ENCODE data around the gene MICU1. TPM values are rescaled to one million over a fixed set of nuclear protein-coding genes. Genes with fewer than 3 reads are reported as not detected.

MICU1 gene
- total and polyA plus RNA-seq, 2 donors (not counting 3 experiments of a cell fraction or from before 2014, with no cell fraction given) = 27.5 to 48.0 TPM

GRCh38 chr10:72487116-72487515 is 138.8 kb downstream of the MICU1 start:
- intact Hi-C loops (cut with micrococcal nuclease) (no loop called here), dilution Hi-C loops (cut with MboI; ENCODE audit: extremely low pct_ligation_motif_present, low sequenced_read_pairs) (no loop called here)
- Histone ChIP-seq H3K4me2 (ENCODE audit: insufficient read depth, low read length) (no peak overlapping the region), H3K9ac (replicated peaks; ENCODE audit: extremely low read depth, insufficient read depth, low read length) (no peak overlapping the region), H3K27ac (ENCODE audit: insufficient read depth, low read depth, low read length) (no peak overlapping the region), H2AFZ (ENCODE audit: low read depth, low read length) (no peak overlapping the region), H3K9me3 (replicated peaks; ENCODE audit: control insufficient read depth, insufficient read depth, low read length) (no peaks in the 10 kb centered on the region), H3K27me3 (ENCODE audit: control insufficient read depth in 2 of 2, insufficient read depth in 2 of 2, low read length in 2 of 2) (no peaks in the 10 kb centered on the region), H3K4me3 (replicated peaks in 1 of 3; ENCODE audit: insufficient read depth in 1 of 3, low read depth in 1 of 3, low read length in 3 of 3) (no peak overlapping the region), H3K36me3 (ENCODE audit: control insufficient read depth in 2 of 2, extremely low read depth in 1 of 2, insufficient read depth in 2 of 2, low read length in 2 of 2) (peaks cover 0 to 2% of the 10 kb centered on the region in 2 experiments), H3K79me2 (ENCODE audit: control insufficient read depth, insufficient read depth, low read length) (no peaks in the 10 kb centered on the region), H4K20me1 (replicated peaks; ENCODE audit: control insufficient read depth, extremely low read depth, insufficient read depth, low read length) (no peaks in the 10 kb centered on the region), H3K4me1 (ENCODE audit: control insufficient read depth, extremely low read depth, insufficient read depth, low read length) (no peaks in the 10 kb centered on the region), H3K9me1 (replicated peaks; ENCODE audit: control insufficient read depth, extremely low read depth, insufficient read depth, low read length) (no peaks in the 10 kb centered on the region)
- no TSS peak for BruUV-seq (replicated peaks)
- FAIRE-seq (no peak), DNase-seq (ENCODE audit: low read depth, low spot score) (no peak)
- TF ChIP-seq MYC (IDR thresholded peaks at IDR 0.05; ENCODE audit: low read depth, low read length) (no peak), POLR2A (IDR thresholded peaks at IDR 0.05; ENCODE audit: low read depth, low read length) (no peak), JUN (IDR thresholded peaks at IDR 0.05; ENCODE audit: borderline replicate concordance, insufficient read depth, insufficient read length, low read depth) (no peak), GATA2 (IDR thresholded peaks at IDR 0.05; ENCODE audit: insufficient read depth, insufficient read length, low read depth, low read length) (no peak), EZH2 (IDR thresholded peaks at IDR 0.05; ENCODE audit: borderline replicate concordance, low read depth, low read length, severe bottlenecking) (no peak), POLR2AphosphoS5 (IDR thresholded peaks at IDR 0.05; ENCODE audit: insufficient read depth, low read depth, low read length) (no peak), FOS (IDR thresholded peaks at IDR 0.05; ENCODE audit: borderline replicate concordance, insufficient read depth, low read length) (no peak)
- ChIA-PET CTCF (no interaction called here), POLR2A (no interaction called here)

- FAIRE-seq (no peak), DNase-seq (ENCODE audit: low read depth, low spot score) (no peak)
- Histone ChIP-seq H2AFZ (ENCODE audit: low read depth, low read length) (no peak overlapping the region), H3K9me1 (replicated peaks; ENCODE audit: control insufficient read depth, extremely low read depth, insufficient read depth, low read length) (no peaks in the 10 kb centered on the region), H3K9me3 (replicated peaks; ENCODE audit: control insufficient read depth, insufficient read depth, low read length) (no peaks in the 10 kb centered on the region), H3K27me3 (ENCODE audit: control insufficient read depth in 2 of 2, insufficient read depth in 2 of 2, low read length in 2 of 2) (no peaks in the 10 kb centered on the region), H3K4me3 (replicated peaks in 1 of 3; ENCODE audit: insufficient read depth in 1 of 3, low read depth in 1 of 3, low read length in 3 of 3) (no peak overlapping the region), H3K4me1 (ENCODE audit: control insufficient read depth, extremely low read depth, insufficient read depth, low read length) (no peaks in the 10 kb centered on the region), H3K79me2 (ENCODE audit: control insufficient read depth, insufficient read depth, low read length) (no peaks in the 10 kb centered on the region), H3K36me3 (ENCODE audit: control insufficient read depth in 2 of 2, extremely low read depth in 1 of 2, insufficient read depth in 2 of 2, low read length in 2 of 2) (peaks cover 0 to 2% of the 10 kb centered on the region in 2 experiments), H3K9ac (replicated peaks; ENCODE audit: extremely low read depth, insufficient read depth, low read length) (no peak overlapping the region), H3K27ac (ENCODE audit: insufficient read depth, low read depth, low read length) (no peak overlapping the region), H3K4me2 (ENCODE audit: insufficient read depth, low read length) (no peak overlapping the region), H4K20me1 (replicated peaks; ENCODE audit: control insufficient read depth, extremely low read depth, insufficient read depth, low read length) (no peaks in the 10 kb centered on the region)
- ChIA-PET CTCF (no interaction called here), POLR2A (no interaction called here)
- BruUV-seq (replicated peaks) = no TSS peak
- no peak for TF ChIP-seq POLR2AphosphoS5 (IDR thresholded peaks at IDR 0.05; ENCODE audit: insufficient read depth, low read depth, low read length)
- TF ChIP-seq MYC (IDR thresholded peaks at IDR 0.05; ENCODE audit: low read depth, low read length) = no peak
- no peak for TF ChIP-seq POLR2A (IDR thresholded peaks at IDR 0.05; ENCODE audit: low read depth, low read length)
- TF ChIP-seq MAX (IDR thresholded peaks at IDR 0.05; ENCODE audit: insufficient read depth, insufficient read length) = no peak
- no peak for TF ChIP-seq JUN (IDR thresholded peaks at IDR 0.05; ENCODE audit: borderline replicate concordance, insufficient read depth, insufficient read length, low read depth)
- TF ChIP-seq CTCF (IDR thresholded peaks at IDR 0.05; ENCODE audit: extremely low read depth in 1 of 2, insufficient read depth in 1 of 2, low read depth in 1 of 2, low read length in 2 of 2) = no peak
- no peak for TF ChIP-seq FOS (IDR thresholded peaks at IDR 0.05; ENCODE audit: borderline replicate concordance, insufficient read depth, low read length)
- TF ChIP-seq GATA2 (IDR thresholded peaks at IDR 0.05; ENCODE audit: insufficient read depth, insufficient read length, low read depth, low read length) = no peak
- no peak for TF ChIP-seq EZH2 (IDR thresholded peaks at IDR 0.05; ENCODE audit: borderline replicate concordance, low read depth, low read length, severe bottlenecking)
- intact Hi-C loops (cut with micrococcal nuclease) (no loop called here), dilution Hi-C loops (cut with MboI; ENCODE audit: extremely low pct_ligation_motif_present, low sequenced_read_pairs) (no loop called here)
Observed at GRCh38 chr10:72485701-72486100, 140.2 kb downstream of the MICU1 start.

Measured in endothelial cell of umbilical vein (primary cell).